ENCODE data around the gene OSBPL2.

Gene OSBPL2

DNA sequence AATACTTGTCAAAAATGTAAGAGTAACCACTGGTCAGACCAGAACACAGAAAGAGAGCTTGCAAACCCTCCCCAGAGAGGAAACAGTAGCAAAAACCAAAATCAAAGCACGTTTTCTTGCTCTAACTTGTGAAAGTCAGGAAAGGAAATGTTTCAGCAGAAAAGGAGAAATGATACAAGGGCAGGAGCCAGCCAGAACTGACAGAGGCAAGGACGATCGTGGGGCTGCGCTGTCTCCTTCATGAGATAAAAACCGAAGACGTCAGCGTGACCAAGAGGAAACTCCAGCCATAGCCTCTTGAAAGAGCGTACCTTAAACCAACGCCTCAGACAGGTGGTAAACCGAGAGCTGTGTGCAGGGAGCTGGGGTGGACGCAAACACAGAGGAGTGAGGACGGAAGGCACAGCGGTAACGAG is 101.3 kb downstream of the OSBPL2 start:
- no peaks in the 10 kb centered on the region for H3K9me3 ChIP-seq (ENCODE audit: control insufficient read depth in 1 of 2, low read length in 2 of 2)
- peaks cover 0 to 3% of the 10 kb centered on the region in 2 donors for H3K27me3 ChIP-seq (ENCODE audit: control insufficient read depth in 1 of 2, insufficient read depth in 2 of 2, low read length in 2 of 2)
- H3K27ac ChIP-seq (ENCODE audit: low read depth, low read length), result no peak overlapping the region
- H3K9ac ChIP-seq (ENCODE audit: low read depth in 1 of 2, low read length in 2 of 2), result no peak overlapping the region
- peak overlapping the region in 1 of 2 donors; percentile 2 for H3K4me3 ChIP-seq (ENCODE audit: low read depth in 1 of 2, low read length in 2 of 2)
- H3K4me1 ChIP-seq (ENCODE audit: control insufficient read depth in 1 of 2, insufficient read depth in 2 of 2, low read length in 2 of 2), result peaks cover 0 to 10% of the 10 kb centered on the region in 2 donors
- peaks cover 6 to 15% of the 10 kb centered on the region in 2 donors for H3K36me3 ChIP-seq (ENCODE audit: control insufficient read depth in 1 of 2, insufficient read depth in 2 of 2, low read length in 2 of 2)

DNA sequence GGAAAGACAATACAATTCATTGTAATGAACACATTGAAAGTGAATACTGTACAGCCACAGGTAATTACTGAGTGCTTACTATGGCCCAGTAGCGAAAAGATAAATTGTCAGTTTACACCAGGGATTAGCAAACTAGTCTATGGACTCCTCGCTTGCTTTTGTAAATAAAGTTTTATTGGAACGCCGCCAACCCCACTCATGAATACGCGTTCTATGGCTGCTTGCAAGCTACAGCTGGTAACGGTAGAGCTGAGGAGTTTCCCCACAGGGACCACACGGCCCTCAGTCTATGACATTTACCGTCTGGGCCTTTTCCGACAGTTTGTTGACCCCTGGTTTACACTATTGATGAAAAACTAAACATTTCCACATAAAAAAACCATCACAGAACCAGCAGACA is 104.6 kb downstream of the OSBPL2 start:
- Histone ChIP-seq H3K36me3 (ENCODE audit: control insufficient read depth in 1 of 2, insufficient read depth in 2 of 2, low read length in 2 of 2) (peaks cover 0 to 4% of the 10 kb centered on the region in 2 donors), H3K4me1 (ENCODE audit: control insufficient read depth in 1 of 2, insufficient read depth in 2 of 2, low read length in 2 of 2) (peaks cover 0 to 3% of the 10 kb centered on the region in 2 donors), H3K9ac (ENCODE audit: low read depth in 1 of 2, low read length in 2 of 2) (no peak overlapping the region), H3K27me3 (ENCODE audit: control insufficient read depth in 1 of 2, insufficient read depth in 2 of 2, low read length in 2 of 2) (no peaks in the 10 kb centered on the region), H3K9me3 (ENCODE audit: control insufficient read depth in 1 of 2, low read length in 2 of 2) (no peaks in the 10 kb centered on the region), H3K4me3 (ENCODE audit: low read depth in 1 of 2, low read length in 2 of 2) (no peak overlapping the region), H3K27ac (ENCODE audit: low read depth, low read length) (no peak overlapping the region)

DNA sequence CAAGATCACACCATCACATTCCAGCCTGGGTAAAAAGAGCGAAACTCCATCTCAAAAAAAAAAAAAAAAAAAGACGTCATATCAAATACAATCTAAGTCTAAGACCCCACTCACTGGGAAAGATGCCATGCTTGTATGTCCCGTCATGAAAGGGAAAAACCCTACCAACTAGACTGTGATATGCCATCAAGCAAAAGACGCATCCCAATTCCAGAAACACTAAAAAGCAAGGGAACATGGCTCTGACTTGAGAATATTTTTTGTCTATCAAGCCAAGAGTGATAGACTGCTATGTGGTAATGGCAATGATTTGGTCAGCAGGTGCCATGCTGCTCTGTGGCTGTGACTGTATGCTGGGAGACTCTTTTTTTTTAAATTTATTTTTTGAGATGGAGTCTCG is 105.8 kb downstream of the OSBPL2 start:
- Histone ChIP-seq H3K36me3 (ENCODE audit: control insufficient read depth in 1 of 2, insufficient read depth in 2 of 2, low read length in 2 of 2) (no peaks in the 10 kb centered on the region), H3K4me3 (ENCODE audit: low read depth in 1 of 2, low read length in 2 of 2) (no peak overlapping the region), H3K9ac (ENCODE audit: low read depth in 1 of 2, low read length in 2 of 2) (no peak overlapping the region), H3K27me3 (ENCODE audit: control insufficient read depth in 1 of 2, insufficient read depth in 2 of 2, low read length in 2 of 2) (no peaks in the 10 kb centered on the region), H3K27ac (ENCODE audit: low read depth, low read length) (no peak overlapping the region), H3K9me3 (ENCODE audit: control insufficient read depth in 1 of 2, low read length in 2 of 2) (no peaks in the 10 kb centered on the region), H3K4me1 (ENCODE audit: control insufficient read depth in 1 of 2, insufficient read depth in 2 of 2, low read length in 2 of 2) (no peaks in the 10 kb centered on the region)

DNA sequence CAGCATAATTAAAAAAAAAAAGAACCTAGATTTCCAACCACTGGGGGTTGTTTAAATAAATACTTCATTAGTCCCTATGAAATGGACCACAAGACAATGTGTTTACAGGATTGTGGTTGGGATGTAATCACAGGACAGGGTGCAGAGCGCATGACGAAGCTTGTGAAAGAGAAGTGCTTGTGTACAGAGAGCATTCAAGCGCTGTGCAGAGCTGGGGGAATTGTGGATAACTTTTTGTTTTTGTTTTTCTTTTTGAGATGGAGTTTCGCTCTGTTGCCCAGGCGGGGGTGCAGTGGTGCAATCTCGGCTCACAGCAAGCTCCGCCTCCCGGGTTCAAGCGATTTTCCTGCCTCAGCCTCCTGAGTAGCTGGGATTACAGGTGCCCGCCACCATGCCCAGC is 106.5 kb downstream of the OSBPL2 start:
- Histone ChIP-seq H3K4me1 (ENCODE audit: control insufficient read depth in 1 of 2, insufficient read depth in 2 of 2, low read length in 2 of 2) (peaks cover 0 to under 1% of the 10 kb centered on the region in 2 donors), H3K9me3 (ENCODE audit: control insufficient read depth in 1 of 2, low read length in 2 of 2) (no peaks in the 10 kb centered on the region), H3K9ac (ENCODE audit: low read depth in 1 of 2, low read length in 2 of 2) (no peak overlapping the region), H3K36me3 (ENCODE audit: control insufficient read depth in 1 of 2, insufficient read depth in 2 of 2, low read length in 2 of 2) (no peaks in the 10 kb centered on the region), H3K27ac (ENCODE audit: low read depth, low read length) (no peak overlapping the region), H3K4me3 (ENCODE audit: low read depth in 1 of 2, low read length in 2 of 2) (no peak overlapping the region), H3K27me3 (ENCODE audit: control insufficient read depth in 1 of 2, insufficient read depth in 2 of 2, low read length in 2 of 2) (no peaks in the 10 kb centered on the region)

Measured in duodenal mucosa (tissue), 2 donors.